ENCODE results near the gene PPP1R9B. TPM values are rescaled to one million over a fixed set of nuclear protein-coding genes. Genes with fewer than 3 reads are reported as not detected.

Gene PPP1R9B
- total RNA-seq, 6 experiments from 2014 or later = 9.9 to 18.1 (median 12.0) TPM

DNA sequence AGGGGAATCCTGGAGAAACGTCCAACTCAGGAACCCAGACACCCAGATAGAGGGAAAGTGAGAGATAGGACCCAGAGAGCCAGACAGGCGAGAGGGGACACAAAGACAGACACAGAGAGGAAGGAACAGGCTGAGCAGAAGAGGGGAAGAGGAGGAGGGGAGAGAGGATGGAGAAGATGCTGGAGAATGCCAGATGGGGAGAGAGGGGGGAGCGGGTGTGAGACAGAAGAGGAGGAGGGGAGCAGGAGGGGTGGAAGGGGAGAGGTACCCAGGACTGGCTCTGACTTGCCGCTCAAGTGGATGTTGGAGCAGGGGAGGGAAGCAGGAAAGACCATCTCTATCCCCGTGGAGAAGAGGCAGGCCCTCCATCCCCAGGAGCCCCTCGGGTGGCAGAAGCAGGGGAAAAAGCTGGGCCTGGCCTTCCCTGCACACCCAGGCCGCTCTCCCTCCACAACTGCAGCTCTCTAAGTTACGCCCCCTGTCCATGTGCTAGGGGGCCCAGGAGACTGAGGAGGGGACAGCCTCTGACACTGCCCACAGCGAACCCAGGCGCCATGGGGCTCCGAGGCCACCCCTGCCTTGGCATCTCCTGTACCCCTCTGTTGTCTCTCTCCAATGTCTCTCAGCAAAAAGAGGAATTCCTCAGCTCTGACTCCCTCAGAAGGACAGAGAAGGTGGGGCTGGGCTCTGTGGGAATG lies 4.8 kb downstream of the PPP1R9B start:
- H3K4me3 ChIP-seq = peak overlapping the region in 1 of 3 donors; percentile 74
- H3K27ac ChIP-seq = peak overlapping the region in 2 of 3 donors; percentile 21 to 87
- TF ChIP-seq, protein P1, sequence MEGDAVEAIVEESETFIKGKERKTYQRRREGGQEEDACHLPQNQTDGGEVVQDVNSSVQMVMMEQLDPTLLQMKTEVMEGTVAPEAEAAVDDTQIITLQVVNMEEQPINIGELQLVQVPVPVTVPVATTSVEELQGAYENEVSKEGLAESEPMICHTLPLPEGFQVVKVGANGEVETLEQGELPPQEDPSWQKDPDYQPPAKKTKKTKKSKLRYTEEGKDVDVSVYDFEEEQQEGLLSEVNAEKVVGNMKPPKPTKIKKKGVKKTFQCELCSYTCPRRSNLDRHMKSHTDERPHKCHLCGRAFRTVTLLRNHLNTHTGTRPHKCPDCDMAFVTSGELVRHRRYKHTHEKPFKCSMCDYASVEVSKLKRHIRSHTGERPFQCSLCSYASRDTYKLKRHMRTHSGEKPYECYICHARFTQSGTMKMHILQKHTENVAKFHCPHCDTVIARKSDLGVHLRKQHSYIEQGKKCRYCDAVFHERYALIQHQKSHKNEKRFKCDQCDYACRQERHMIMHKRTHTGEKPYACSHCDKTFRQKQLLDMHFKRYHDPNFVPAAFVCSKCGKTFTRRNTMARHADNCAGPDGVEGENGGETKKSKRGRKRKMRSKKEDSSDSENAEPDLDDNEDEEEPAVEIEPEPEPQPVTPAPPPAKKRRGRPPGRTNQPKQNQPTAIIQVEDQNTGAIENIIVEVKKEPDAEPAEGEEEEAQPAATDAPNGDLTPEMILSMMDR (IDR thresholded peaks at IDR 0.05) = no peak
- TF ChIP-seq POLR2A (IDR thresholded peaks at IDR 0.05) = no peak
- no peak for DNase-seq
- H3K9me3 ChIP-seq = no peaks in the 10 kb centered on the region
- intact Hi-C loops (cut with DNase I) = no loop called here
- peaks cover 0 to 62% (median 18%) of the 10 kb centered on the region in 4 donors for H3K4me1 ChIP-seq
- H3K36me3 ChIP-seq = peaks cover 0 to 18% (median 4%) of the 10 kb centered on the region in 4 donors
- no peak for ATAC-seq
- 44% methylated on average over 5 of the region's 11 CpGs for WGBS (ENCODE audit: insufficient coverage, low coverage, low lambda C conversion rate, missing lambda C conversion rate)
- H3K27me3 ChIP-seq = no peaks in the 10 kb centered on the region

DNA sequence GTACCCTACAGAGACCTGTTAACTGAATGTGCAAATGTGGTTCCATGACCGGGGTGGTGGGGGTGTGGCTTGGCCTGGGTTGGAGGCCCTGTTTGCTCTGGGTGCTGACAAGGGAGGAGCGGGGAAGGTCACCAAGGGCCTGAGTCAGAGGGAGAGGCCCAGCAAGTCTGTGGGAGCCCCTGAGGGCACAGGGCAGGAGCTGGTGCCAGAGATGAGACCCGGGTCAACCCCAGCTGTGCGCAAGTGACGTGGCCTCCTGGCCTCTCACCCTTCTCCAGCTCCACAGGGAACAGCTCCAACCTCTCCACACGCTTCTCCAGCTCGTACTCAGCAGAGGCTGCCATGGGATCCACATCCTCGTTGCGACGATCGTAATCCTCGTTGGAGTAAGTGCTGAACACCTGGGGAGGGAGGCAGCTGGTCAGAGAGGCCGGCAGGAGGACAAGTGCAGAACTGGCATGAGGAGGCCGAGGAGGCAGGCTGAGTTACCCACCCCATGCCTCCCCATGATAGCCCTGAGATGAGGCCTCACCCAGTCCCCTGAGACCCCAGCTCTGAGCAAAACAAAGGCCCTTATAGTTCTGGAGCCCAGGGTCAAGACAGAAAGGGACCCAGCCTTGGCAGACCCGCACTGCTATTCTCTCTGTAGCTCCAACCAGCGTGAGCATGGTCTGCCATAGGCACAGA lies 5.5 kb downstream of the PPP1R9B start:
- peaks cover 0 to 22% (median 4%) of the 10 kb centered on the region in 4 donors for H3K36me3 ChIP-seq
- H3K4me1 ChIP-seq = peaks cover 0 to 68% (median 18%) of the 10 kb centered on the region in 4 donors
- DNase-seq (peak; percentile 70 to 96 (median 94)), ATAC-seq (peak; percentile 46 to 67 (median 58))
- intact Hi-C loops (cut with DNase I) = no loop called here
- H3K4me3 ChIP-seq = peak overlapping the region in 1 of 3 donors; percentile 74
- WGBS (ENCODE audit: insufficient coverage, low coverage, low lambda C conversion rate, missing lambda C conversion rate) = 30% methylated on average over 2 of the region's 16 CpGs
- H3K27ac ChIP-seq = peak overlapping the region in 2 of 3 donors; percentile 21 to 87
- H3K27me3 ChIP-seq = no peaks in the 10 kb centered on the region
- no peak for TF ChIP-seq POLR2A (IDR thresholded peaks at IDR 0.05)
- TF ChIP-seq, protein P1 (IDR thresholded peaks at IDR 0.05) = no peak
- H3K9me3 ChIP-seq = no peaks in the 10 kb centered on the region

DNA sequence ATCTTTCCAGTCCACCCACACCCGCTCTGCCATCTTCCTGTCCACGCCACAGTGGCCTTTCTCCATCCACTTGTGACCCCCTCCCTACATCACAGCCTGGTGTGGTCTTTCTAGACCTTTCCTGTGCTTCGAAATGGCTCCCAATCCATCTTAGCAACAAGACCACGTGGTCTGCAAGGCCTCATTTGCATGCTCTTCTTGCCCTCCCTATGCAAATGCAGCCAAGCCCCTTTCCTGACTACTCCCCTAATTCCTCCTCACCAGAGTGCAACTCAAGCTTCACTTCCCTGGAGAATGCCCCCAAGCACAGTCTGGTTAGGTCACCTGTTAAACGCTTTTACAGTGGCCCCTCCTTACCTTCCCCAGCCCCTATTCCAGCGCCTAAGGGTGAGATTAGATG lies 6.1 kb downstream of the PPP1R9B start:
- Histone ChIP-seq H3K4me1 (peaks cover 0 to 68% (median 18%) of the 10 kb centered on the region in 4 donors), H3K36me3 (peaks cover 3 to 27% (median 6%) of the 10 kb centered on the region in 4 donors), H3K9me3 (no peaks in the 10 kb centered on the region), H3K4me3 (no peak overlapping the region), H3K27me3 (no peaks in the 10 kb centered on the region), H3K27ac (peak overlapping the region in 1 of 3 donors; percentile 87)
- DNase-seq (no peak), ATAC-seq (no peak)
- intact Hi-C loops (cut with DNase I) = no loop called here
- no peak for TF ChIP-seq POLR2A (IDR thresholded peaks at IDR 0.05)
- TF ChIP-seq, protein P1 (IDR thresholded peaks at IDR 0.05) = no peak
- WGBS (ENCODE audit: insufficient coverage, low coverage, low lambda C conversion rate, missing lambda C conversion rate) = 86% methylated on average over 5 of the region's 6 CpGs

GRCh38 chr17:50143461-50144176 lies 6.9 kb downstream of the PPP1R9B start:
- Histone ChIP-seq H3K4me3 (no peak overlapping the region), H3K4me1 (peaks cover 0 to 64% (median 18%) of the 10 kb centered on the region in 4 donors), H3K9me3 (no peaks in the 10 kb centered on the region), H3K36me3 (peaks cover 7 to 34% (median 10%) of the 10 kb centered on the region in 4 donors), H3K27me3 (no peaks in the 10 kb centered on the region), H3K27ac (peak overlapping the region in 1 of 3 donors; percentile 87)
- intact Hi-C loops (cut with DNase I) = no loop called here
- TF ChIP-seq POLR2A (IDR thresholded peaks at IDR 0.05) = no peak
- TF ChIP-seq, protein P1 (IDR thresholded peaks at IDR 0.05) = no peak
- peak in 1 of 4 donors; percentile 11 for ATAC-seq
- WGBS (ENCODE audit: insufficient coverage, low coverage, low lambda C conversion rate, missing lambda C conversion rate) = 41% methylated on average over 3 of the region's 20 CpGs
- peak in 2 of 3 donors; percentile 86 to 87 for DNase-seq
